H1 (cell line): ENCODE results near the gene DPH5.

Experiments used
- BCL11A ChIP-seq, 2 experiments: IDR thresholded peaks; one replicate each; pipeline ENCODE4 v1.6.1; 2011; ENCODE audit warnings: low read depth in 2 of 2, low read length in 2 of 2, mild to moderate bottlenecking in 2 of 2
- CHD7 ChIP-seq: fragments of 300-600 bp; sonication (generic); IDR thresholded peaks from 2 replicates; pipeline ENCODE4 v1.7.1; 2012; ENCODE audit warnings: low read length, moderate library complexity, mild to moderate bottlenecking, inconsistent platforms; ENCODE audit not compliant: insufficient replicate concordance
- CTCF ChIP-seq, 3 experiments: IDR thresholded peaks; 1 replicate in 2 of 3; 2 replicates in 1 of 3; pipeline versions ENCODE4 v1.5.1 to v1.6.1; 2011; ENCODE audit warnings: low read length in 3 of 3, mild to moderate bottlenecking in 3 of 3, inconsistent platforms in 2 of 3, low read depth in 1 of 3, moderate library complexity in 1 of 3; ENCODE audit not compliant: insufficient read depth in 1 of 3; ENCODE audit errors: control extremely low read depth in 1 of 3
- EP300 ChIP-seq, 2 experiments: IDR thresholded peaks; 1 replicate in 1 of 2; 2 replicates in 1 of 2; pipeline ENCODE4 v1.6.1; 2011 to 2012; ENCODE audit warnings: low read depth in 2 of 2, low read length in 2 of 2, mild to moderate bottlenecking in 2 of 2, borderline replicate concordance in 1 of 2, inconsistent platforms in 1 of 2, moderate library complexity in 1 of 2
- EZH2 ChIP-seq: fragments of 200-600 bp; sonication (generic); IDR thresholded peaks from 2 replicates; pipeline ENCODE4 v1.7.1; 2012; ENCODE audit warnings: low read depth, mild to moderate bottlenecking, moderate library complexity, low read length, inconsistent platforms; ENCODE audit not compliant: severe bottlenecking
- FOSL1 ChIP-seq: IDR thresholded peaks from 2 replicates; pipeline ENCODE4 v1.6.1; 2011; ENCODE audit warnings: mild to moderate bottlenecking, low read depth, low read length, moderate library complexity; ENCODE audit not compliant: insufficient read depth
- MAX ChIP-seq: IDR thresholded peaks from 2 replicates; pipeline ENCODE4 v1.6.1; 2012; ENCODE audit warnings: inconsistent platforms
- POLR2A ChIP-seq, 2 experiments: IDR thresholded peaks; 1 replicate in 1 of 2; 2 replicates in 1 of 2; pipeline ENCODE4 v1.6.1; 2011; ENCODE audit warnings: low read depth in 2 of 2, low read length in 2 of 2, mild to moderate bottlenecking in 2 of 2; ENCODE audit errors: control extremely low read depth in 1 of 2
- RAD21 ChIP-seq, 2 experiments: IDR thresholded peaks in 1 of 2; conservative IDR thresholded peaks in 1 of 2; 2 replicates each; pipeline ENCODE4 v1.6.1; 2011; ENCODE audit warnings: low read depth in 2 of 2, low read length in 2 of 2, improper control_type of control experiment in 1 of 2, inconsistent platforms in 1 of 2, mild to moderate bottlenecking in 1 of 2, moderate library complexity in 1 of 2
- SIN3A ChIP-seq, 2 experiments: IDR thresholded peaks in 1 of 2; conservative IDR thresholded peaks in 1 of 2; 2 replicates each; pipeline ENCODE4 v1.6.1; 2011 to 2012; ENCODE audit warnings: low read length in 2 of 2, improper control_type of control experiment in 1 of 2, low read depth in 1 of 2, mild to moderate bottlenecking in 1 of 2
- TAF7 ChIP-seq: optimal IDR thresholded peaks from 2 replicates; pipeline ENCODE3; 2011; ENCODE audit warnings: low read depth, mild to moderate bottlenecking, inconsistent platforms, low read length, moderate library complexity, borderline replicate concordance

GRCh38 chr1:101004670-101005069 lies 20.9 kb downstream of the DPH5 start:
- no peak for TF ChIP-seq CTCF (IDR thresholded peaks at IDR 0.05; ENCODE audit: control extremely low read depth in 1 of 3, insufficient read depth in 1 of 3, low read depth in 1 of 3, low read length in 3 of 3)
- TF ChIP-seq POLR2A (IDR thresholded peaks at IDR 0.05; ENCODE audit: control extremely low read depth in 1 of 2, low read depth in 2 of 2, low read length in 2 of 2), result no peak
- no peak for TF ChIP-seq EZH2
- TF ChIP-seq FOSL1, result no peak
- no peak for TF ChIP-seq EP300 (IDR thresholded peaks at IDR 0.05; ENCODE audit: borderline replicate concordance in 1 of 2, low read depth in 2 of 2, low read length in 2 of 2)
- TF ChIP-seq TAF7, result no peak
- no peak for TF ChIP-seq MAX
- TF ChIP-seq SIN3A (conservative IDR thresholded peaks at IDR 0.05 in 1 of 2, IDR thresholded peaks at IDR 0.05 in 1 of 2; ENCODE audit: low read depth in 1 of 2, low read length in 2 of 2), result no peak
- no peak for TF ChIP-seq CHD7
- no peak for TF ChIP-seq RAD21 (IDR thresholded peaks at IDR 0.05 in 1 of 2, conservative IDR thresholded peaks at IDR 0.05 in 1 of 2; ENCODE audit: low read depth in 2 of 2, low read length in 2 of 2)
- no peak for TF ChIP-seq BCL11A (IDR thresholded peaks at IDR 0.05; ENCODE audit: low read depth in 2 of 2, low read length in 2 of 2)
